ENCODE data around the gene GCSAM. TPM values are rescaled to one million over a fixed set of nuclear protein-coding genes. Genes with fewer than 3 reads are reported as not detected.

The GCSAM gene
- total RNA-seq, 6 donors from 2014 or later: 0.31 to 0.81 (median 0.52) TPM; not detected in 2

DNA sequence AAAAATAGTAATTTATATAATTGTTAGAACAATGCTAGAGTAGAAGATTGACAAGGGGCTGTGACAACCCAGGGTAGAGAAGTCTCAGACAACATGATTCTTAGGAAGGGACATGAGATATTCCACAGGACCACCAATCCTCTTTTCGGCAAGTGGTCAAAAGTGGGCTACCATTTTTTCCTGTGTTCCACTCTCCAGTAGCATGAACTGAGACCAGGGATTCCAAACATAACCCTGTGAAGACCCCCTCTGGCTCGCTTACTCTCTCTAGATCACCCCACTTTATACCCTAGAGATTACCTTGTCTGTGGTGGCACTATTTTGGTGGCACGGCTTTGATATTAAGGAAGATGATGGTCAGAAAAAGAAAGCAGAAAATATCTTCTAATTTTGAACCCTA, 960 bp downstream of the GCSAM start:
- Histone ChIP-seq H3K27ac (no peak overlapping the region), H3K4me3 (no peak overlapping the region), H3K36me3 (no peaks in the 10 kb centered on the region), H3K4me1 (peaks cover 0 to 5% (median 0%) of the 10 kb centered on the region in 4 donors), H3K27me3 (no peaks in the 10 kb centered on the region), H3K9me3 (no peaks in the 10 kb centered on the region)
- WGBS, 2 donors: 93 to 94% methylated on average over 3 of the region's 3 CpGs
- DNase-seq: no peak
- ATAC-seq (ENCODE audit: low FRiP score in 2 of 2): no peak
- no peak for TF ChIP-seq POLR2A (IDR thresholded peaks at IDR 0.05)
- TF ChIP-seq EP300 (IDR thresholded peaks at IDR 0.05): no peak
- no peak for TF ChIP-seq POLR2AphosphoS5 (IDR thresholded peaks at IDR 0.05)
- no peak for TF ChIP-seq CTCF (IDR thresholded peaks at IDR 0.05)

GRCh38 chr3:112131111-112131510, 1.9 kb downstream of the GCSAM start:
- ATAC-seq (ENCODE audit: low FRiP score in 2 of 2) (no peak), DNase-seq (no peak)
- H3K4me3 ChIP-seq: no peak overlapping the region
- no peaks in the 10 kb centered on the region for H3K36me3 ChIP-seq
- H3K4me1 ChIP-seq: peaks cover 0 to 13% (median 3%) of the 10 kb centered on the region in 4 donors
- no peaks in the 10 kb centered on the region for H3K9me3 ChIP-seq
- H3K27ac ChIP-seq: no peak overlapping the region
- no peak for TF ChIP-seq EP300 (IDR thresholded peaks at IDR 0.05)
- TF ChIP-seq CTCF (IDR thresholded peaks at IDR 0.05): no peak
- no peak for TF ChIP-seq POLR2A (IDR thresholded peaks at IDR 0.05)
- no peak for TF ChIP-seq POLR2AphosphoS5 (IDR thresholded peaks at IDR 0.05)
- WGBS, 2 donors: 92 to 97% methylated on average over 3 of the region's 3 CpGs
- H3K27me3 ChIP-seq: no peaks in the 10 kb centered on the region

- WGBS, 2 donors: 69 to 89% methylated on average over 3 of the region's 3 CpGs
- no peak for ATAC-seq (ENCODE audit: low FRiP score in 2 of 2)
Measured at GRCh38 chr3:112130638-112130993, 2.4 kb downstream of the GCSAM start.

GRCh38 chr3:112129925-112130637, 3.0 kb downstream of the GCSAM start:
- ATAC-seq (ENCODE audit: low FRiP score in 2 of 2): no peak
- Histone ChIP-seq H3K4me3 (no peak overlapping the region), H3K36me3 (no peaks in the 10 kb centered on the region), H3K27ac (no peak overlapping the region), H3K27me3 (no peaks in the 10 kb centered on the region), H3K4me1 (peaks cover 0 to 13% (median 3%) of the 10 kb centered on the region in 4 donors), H3K9me3 (no peaks in the 10 kb centered on the region)
- DNase-seq: no peak
- 84 to 86% methylated on average over 4 of the region's 4 CpGs for WGBS, 2 donors
- TF ChIP-seq CTCF (IDR thresholded peaks at IDR 0.05) (no peak), POLR2A (IDR thresholded peaks at IDR 0.05) (no peak), POLR2AphosphoS5 (IDR thresholded peaks at IDR 0.05) (no peak), EP300 (IDR thresholded peaks at IDR 0.05) (no peak)

More at GRCh38 chr3:112130638-112130993, 2.4 kb downstream of the GCSAM start:
- H3K36me3 ChIP-seq: no peaks in the 10 kb centered on the region
- peaks cover 0 to 13% (median 3%) of the 10 kb centered on the region in 4 donors for H3K4me1 ChIP-seq
- H3K27me3 ChIP-seq: no peaks in the 10 kb centered on the region
- no peaks in the 10 kb centered on the region for H3K9me3 ChIP-seq
- DNase-seq: no peak
- no peak for TF ChIP-seq POLR2A (IDR thresholded peaks at IDR 0.05)
- TF ChIP-seq POLR2AphosphoS5 (IDR thresholded peaks at IDR 0.05): no peak
- TF ChIP-seq CTCF (IDR thresholded peaks at IDR 0.05): no peak
- no peak for TF ChIP-seq EP300 (IDR thresholded peaks at IDR 0.05)
- H3K4me3 ChIP-seq: no peak overlapping the region
- no peak overlapping the region for H3K27ac ChIP-seq

Measured in upper lobe of left lung (tissue), 6 donors.